K562 (cell line): ENCODE measurements around the gene NACA. TPM values are rescaled to one million over a fixed set of nuclear protein-coding genes. Genes with fewer than 3 reads are reported as not detected.
A peak's percentile ranks its signal among the peaks of the same experiment; 100 is the strongest.

Experiments
- EGR1 ChIP-seq: fragments of 450-650 bp; conservative IDR thresholded peaks from 2 replicates; pipeline ENCODE4 v1.6.1; 2017; ENCODE audit warnings: mild to moderate bottlenecking
- FOXM1 ChIP-seq, 2 experiments: fragments of 450-650 bp in 1 of 2; sonication (generic) in 1 of 2; formaldehyde crosslinking in 1 of 2; IDR thresholded peaks; 2 replicates each; pipeline versions ENCODE4 v1.6.1 to v1.9.0; 2017 to 2022; ENCODE audit warnings: low read depth in 2 of 2, mild to moderate bottlenecking in 2 of 2, missing genetic modification reagents in 1 of 2, moderate library complexity in 1 of 2
- PHF8 ChIP-seq: fragments of 200-600 bp; sonication (generic); IDR thresholded peaks from 2 replicates; pipeline ENCODE4 v1.6.1; 2012; ENCODE audit warnings: mixed run types, mild to moderate bottlenecking, inconsistent platforms, low read length, moderate library complexity, borderline replicate concordance
- TCF3 ChIP-seq: sonication (generic); formaldehyde crosslinking; IDR thresholded peaks from 2 replicates; pipeline ENCODE4 v1.4.0; 2020; ENCODE audit warnings: mild to moderate bottlenecking, missing genetic modification reagents
- YBX1 ChIP-seq: fragments of 450-650 bp; IDR thresholded peaks from 2 replicates; pipeline ENCODE4 v1.7.1; 2016; ENCODE audit warnings: mild to moderate bottlenecking
- ZBTB1 ChIP-seq: sonication (generic); formaldehyde crosslinking; IDR thresholded peaks from 2 replicates; pipeline ENCODE4 v1.8.1; 2023; ENCODE audit warnings: missing genetic modification reagents, low read depth, mild to moderate bottlenecking, borderline replicate concordance
- ZNF224 ChIP-seq: sonication (generic); formaldehyde crosslinking; IDR thresholded peaks from 2 replicates; pipeline ENCODE4 v1.8.0; 2022; ENCODE audit warnings: mild to moderate bottlenecking, missing genetic modification reagents
- ZNF445 ChIP-seq: fragments of 250-450 bp; sonication (Bioruptor Pico); IDR thresholded peaks from 2 replicates; pipeline ENCODE4 v1.4.0; 2020; ENCODE audit warnings: low read depth, mild to moderate bottlenecking, moderate library complexity
- polyA plus RNA-seq, 8 experiments: library from polyadenylated mRNA; depleted of rRNA in 4 of 8; stranded (reverse) in 5 of 8; unstranded in 3 of 8; fragments of >200 nt; fragmentation: Nextera tagmentation in 2 of 8; fragmentation: Illumina TruSeq in 1 of 8; extraction: Ambion mirVana in 2 of 8; extraction: Trizol in 1 of 8; gene quantifications; 2 replicates each; pipeline versions ENCODE4 v1.2.1 to v1.2.3, GENCODE V29; 2011 to 2014; ENCODE audit warnings: inconsistent platforms in 1 of 8, missing spikeins in 1 of 8
- total RNA-seq, 7 experiments: library from RNA; depleted of rRNA in 6 of 7; stranded (reverse); fragments of >200 nt in 6 of 7; fragmentation: Illumina TruSeq in 2 of 7; extraction: Trizol in 2 of 7; gene quantifications; 2 replicates each; pipeline versions ENCODE4 v1.2.1 to v1.2.3, GENCODE V29; 2011 to 2021; ENCODE audit warnings: low replicate concordance in 1 of 7
- TF ChIP-seq, protein P1 (sequence below): fragments of 200-800 bp; sonication (Bioruptor generic); IDR thresholded peaks from 2 replicates; pipeline ENCODE4 v1.6.1; 2016; ENCODE audit warnings: missing genetic modification characterization, missing compliant biosample characterization
- TF ChIP-seq, protein P2 (sequence below): fragments of 450-650 bp; IDR thresholded peaks from 2 replicates; pipeline ENCODE4 v1.6.1; 2017; ENCODE audit warnings: mild to moderate bottlenecking, moderate library complexity
- TF ChIP-seq, protein P3 (sequence below), 2 experiments: IDR thresholded peaks; 2 replicates each; pipeline ENCODE4 v1.6.1; 2011; ENCODE audit warnings: borderline replicate concordance in 1 of 2, control low read depth in 1 of 2, low read depth in 1 of 2, low read length in 1 of 2, mild to moderate bottlenecking in 1 of 2, mixed read lengths in 1 of 2, moderate library complexity in 1 of 2; ENCODE audit not compliant: insufficient read depth in 1 of 2, insufficient read length in 1 of 2, poor library complexity in 1 of 2, severe bottlenecking in 1 of 2; ENCODE audit errors: extremely low read depth in 1 of 2

The NACA gene
- total and polyA plus RNA-seq, 9 of the 15 experiments (the other 6 are each of a cell fraction or from before 2014, with no cell fraction given), result 1,030 to 2,416 (median 1,645) TPM

DNA sequence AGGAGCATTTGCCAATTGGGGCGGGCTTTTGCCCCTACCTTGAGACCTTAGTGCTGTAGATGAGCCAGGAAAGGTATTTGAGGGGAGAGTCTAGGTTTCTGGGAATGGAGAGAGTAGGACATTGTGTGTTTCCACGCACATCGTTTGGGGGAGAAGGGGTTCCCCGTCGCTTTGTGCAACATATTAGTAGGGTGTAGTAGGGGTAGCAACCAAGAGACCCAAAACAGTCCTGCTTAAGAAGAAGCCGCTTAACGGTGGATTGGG is 36.3 kb downstream of the NACA start (continued):
- TF ChIP-seq FOXM1 (IDR thresholded peaks at IDR 0.05; ENCODE audit: low read depth) (no peak), FOXM1 (CRISPR knock-in tag; IDR thresholded peaks at IDR 0.05; ENCODE audit: low read depth) (0 out of 2 replicates have a peak, but pooled peaks have one; percentile 16), EGR1 (no peak), ZNF445 (CRISPR knock-in tag) (0 out of 2 replicates have a peak, but pooled peaks have one; percentile 2), ZNF224 (CRISPR knock-in tag) (no peak), TCF3 (CRISPR knock-in tag) (no peak), ZBTB1 (CRISPR knock-in tag) (no peak), PHF8 (no peak), YBX1 (no peak)
- TF ChIP-seq, protein P1, sequence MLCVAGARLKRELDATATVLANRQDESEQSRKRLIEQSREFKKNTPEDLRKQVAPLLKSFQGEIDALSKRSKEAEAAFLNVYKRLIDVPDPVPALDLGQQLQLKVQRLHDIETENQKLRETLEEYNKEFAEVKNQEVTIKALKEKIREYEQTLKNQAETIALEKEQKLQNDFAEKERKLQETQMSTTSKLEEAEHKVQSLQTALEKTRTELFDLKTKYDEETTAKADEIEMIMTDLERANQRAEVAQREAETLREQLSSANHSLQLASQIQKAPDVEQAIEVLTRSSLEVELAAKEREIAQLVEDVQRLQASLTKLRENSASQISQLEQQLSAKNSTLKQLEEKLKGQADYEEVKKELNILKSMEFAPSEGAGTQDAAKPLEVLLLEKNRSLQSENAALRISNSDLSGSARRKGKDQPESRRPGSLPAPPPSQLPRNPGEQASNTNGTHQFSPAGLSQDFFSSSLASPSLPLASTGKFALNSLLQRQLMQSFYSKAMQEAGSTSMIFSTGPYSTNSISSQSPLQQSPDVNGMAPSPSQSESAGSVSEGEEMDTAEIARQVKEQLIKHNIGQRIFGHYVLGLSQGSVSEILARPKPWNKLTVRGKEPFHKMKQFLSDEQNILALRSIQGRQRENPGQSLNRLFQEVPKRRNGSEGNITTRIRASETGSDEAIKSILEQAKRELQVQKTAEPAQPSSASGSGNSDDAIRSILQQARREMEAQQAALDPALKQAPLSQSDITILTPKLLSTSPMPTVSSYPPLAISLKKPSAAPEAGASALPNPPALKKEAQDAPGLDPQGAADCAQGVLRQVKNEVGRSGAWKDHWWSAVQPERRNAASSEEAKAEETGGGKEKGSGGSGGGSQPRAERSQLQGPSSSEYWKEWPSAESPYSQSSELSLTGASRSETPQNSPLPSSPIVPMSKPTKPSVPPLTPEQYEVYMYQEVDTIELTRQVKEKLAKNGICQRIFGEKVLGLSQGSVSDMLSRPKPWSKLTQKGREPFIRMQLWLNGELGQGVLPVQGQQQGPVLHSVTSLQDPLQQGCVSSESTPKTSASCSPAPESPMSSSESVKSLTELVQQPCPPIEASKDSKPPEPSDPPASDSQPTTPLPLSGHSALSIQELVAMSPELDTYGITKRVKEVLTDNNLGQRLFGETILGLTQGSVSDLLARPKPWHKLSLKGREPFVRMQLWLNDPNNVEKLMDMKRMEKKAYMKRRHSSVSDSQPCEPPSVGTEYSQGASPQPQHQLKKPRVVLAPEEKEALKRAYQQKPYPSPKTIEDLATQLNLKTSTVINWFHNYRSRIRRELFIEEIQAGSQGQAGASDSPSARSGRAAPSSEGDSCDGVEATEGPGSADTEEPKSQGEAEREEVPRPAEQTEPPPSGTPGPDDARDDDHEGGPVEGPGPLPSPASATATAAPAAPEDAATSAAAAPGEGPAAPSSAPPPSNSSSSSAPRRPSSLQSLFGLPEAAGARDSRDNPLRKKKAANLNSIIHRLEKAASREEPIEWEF (CRISPR knock-in tag), result no peak; the same call in 1 of the 2 replicates
- TF ChIP-seq, protein P2, sequence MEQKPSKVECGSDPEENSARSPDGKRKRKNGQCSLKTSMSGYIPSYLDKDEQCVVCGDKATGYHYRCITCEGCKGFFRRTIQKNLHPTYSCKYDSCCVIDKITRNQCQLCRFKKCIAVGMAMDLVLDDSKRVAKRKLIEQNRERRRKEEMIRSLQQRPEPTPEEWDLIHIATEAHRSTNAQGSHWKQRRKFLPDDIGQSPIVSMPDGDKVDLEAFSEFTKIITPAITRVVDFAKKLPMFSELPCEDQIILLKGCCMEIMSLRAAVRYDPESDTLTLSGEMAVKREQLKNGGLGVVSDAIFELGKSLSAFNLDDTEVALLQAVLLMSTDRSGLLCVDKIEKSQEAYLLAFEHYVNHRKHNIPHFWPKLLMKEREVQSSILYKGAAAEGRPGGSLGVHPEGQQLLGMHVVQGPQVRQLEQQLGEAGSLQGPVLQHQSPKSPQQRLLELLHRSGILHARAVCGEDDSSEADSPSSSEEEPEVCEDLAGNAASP, result no peak
- TF ChIP-seq, protein P3, sequence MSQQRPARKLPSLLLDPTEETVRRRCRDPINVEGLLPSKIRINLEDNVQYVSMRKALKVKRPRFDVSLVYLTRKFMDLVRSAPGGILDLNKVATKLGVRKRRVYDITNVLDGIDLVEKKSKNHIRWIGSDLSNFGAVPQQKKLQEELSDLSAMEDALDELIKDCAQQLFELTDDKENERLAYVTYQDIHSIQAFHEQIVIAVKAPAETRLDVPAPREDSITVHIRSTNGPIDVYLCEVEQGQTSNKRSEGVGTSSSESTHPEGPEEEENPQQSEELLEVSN (IDR thresholded peaks at IDR 0.05; ENCODE audit: borderline replicate concordance in 1 of 2, extremely low read depth in 1 of 2, insufficient read depth in 1 of 2, insufficient read length in 1 of 2, low read depth in 1 of 2, low read length in 1 of 2, poor library complexity in 1 of 2, severe bottlenecking in 1 of 2), result no peak
- TF ChIP-seq, all 486 proteins: peak for 27
